Inflammatory macrophage treated with lipopolysaccharide for 1 hour (primary cell): ENCODE results near the gene CACNG7.
A peak's percentile ranks its signal among the peaks of the same experiment; 100 is the strongest.

Source experiments
- DNase-seq, 2 donors: peaks; one replicate each; pipeline ENCODE4 v3.0.0-alpha.2; 2020 to 2022

CACNG7 gene

GRCh38 chr19:53879140-53880081 is 29.7 kb upstream of the CACNG7 start:
- peak; percentile 66 to 82 for DNase-seq

- no peak for DNase-seq
Observed at GRCh38 chr19:53880711-53881481, 28.2 kb upstream of the CACNG7 start.

GRCh38 chr19:53881482-53882390 is 27.3 kb upstream of the CACNG7 start, which contains the start of gene PRKCG:
TSS of gene PRKCG (plus strand) at chr19:53882197. CDS start at chr19:53882495, 298 bp downstream.
- no peak for DNase-seq

DNA sequence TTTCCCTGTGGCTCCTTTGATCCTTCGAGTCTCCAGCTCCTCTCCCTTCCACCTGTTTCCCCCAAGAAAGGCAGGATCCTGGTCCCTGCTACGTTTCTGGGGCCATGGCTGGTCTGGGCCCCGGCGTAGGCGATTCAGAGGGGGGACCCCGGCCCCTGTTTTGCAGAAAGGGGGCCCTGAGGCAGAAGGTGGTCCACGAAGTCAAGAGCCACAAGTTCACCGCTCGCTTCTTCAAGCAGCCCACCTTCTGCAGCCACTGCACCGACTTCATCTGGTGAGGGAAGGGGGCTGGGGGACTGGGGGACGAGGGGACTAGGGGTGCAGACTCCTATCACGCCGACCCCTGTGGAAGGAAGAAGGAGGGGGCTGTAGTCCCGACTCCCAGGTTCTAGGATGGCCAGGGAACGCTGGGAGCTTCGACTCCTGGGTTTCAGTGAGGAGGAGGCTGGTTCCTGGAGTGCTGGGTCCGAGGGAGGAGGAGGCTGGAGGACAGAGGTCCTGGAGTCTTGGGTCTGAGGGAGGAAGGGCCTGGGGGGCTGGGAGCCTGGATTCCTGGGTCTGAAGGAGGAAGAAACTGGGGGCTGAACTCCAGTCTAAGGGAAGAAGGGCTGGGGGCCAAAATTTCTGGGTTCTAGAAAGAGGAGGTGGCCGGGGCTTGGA is 26.6 kb upstream of the CACNG7 start:
- DNase-seq: no peak

DNA sequence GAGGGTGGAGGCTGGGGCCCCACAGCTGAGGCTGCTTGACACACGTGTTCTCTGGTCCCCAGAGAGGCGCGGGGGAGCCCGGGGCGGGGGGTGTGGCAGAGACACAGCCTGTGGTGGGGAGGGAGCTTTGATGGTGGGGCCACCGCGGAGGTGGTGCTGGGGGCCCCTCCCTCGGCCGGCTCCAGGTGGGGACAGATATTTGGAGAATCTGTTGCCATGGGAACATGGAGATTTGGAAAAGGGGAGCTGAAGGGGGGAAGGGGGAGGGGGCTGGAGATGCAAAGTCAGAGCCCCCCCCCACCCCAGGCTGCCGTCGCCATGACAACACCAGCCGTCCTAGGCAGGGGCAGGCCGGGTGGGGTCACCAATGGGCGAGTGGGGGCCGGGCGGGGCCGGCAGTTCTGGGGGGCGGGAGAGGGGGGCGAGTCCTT is 25.8 kb upstream of the CACNG7 start:
- no peak for DNase-seq

GRCh38 chr19:53883741-53884140 is 25.3 kb upstream of the CACNG7 start:
- no peak for DNase-seq

GRCh38 chr19:53884256-53884655 is 24.8 kb upstream of the CACNG7 start:
- DNase-seq: no peak

GRCh38 chr19:53885036-53885435 is 24.0 kb upstream of the CACNG7 start:
- no peak for DNase-seq

DNA sequence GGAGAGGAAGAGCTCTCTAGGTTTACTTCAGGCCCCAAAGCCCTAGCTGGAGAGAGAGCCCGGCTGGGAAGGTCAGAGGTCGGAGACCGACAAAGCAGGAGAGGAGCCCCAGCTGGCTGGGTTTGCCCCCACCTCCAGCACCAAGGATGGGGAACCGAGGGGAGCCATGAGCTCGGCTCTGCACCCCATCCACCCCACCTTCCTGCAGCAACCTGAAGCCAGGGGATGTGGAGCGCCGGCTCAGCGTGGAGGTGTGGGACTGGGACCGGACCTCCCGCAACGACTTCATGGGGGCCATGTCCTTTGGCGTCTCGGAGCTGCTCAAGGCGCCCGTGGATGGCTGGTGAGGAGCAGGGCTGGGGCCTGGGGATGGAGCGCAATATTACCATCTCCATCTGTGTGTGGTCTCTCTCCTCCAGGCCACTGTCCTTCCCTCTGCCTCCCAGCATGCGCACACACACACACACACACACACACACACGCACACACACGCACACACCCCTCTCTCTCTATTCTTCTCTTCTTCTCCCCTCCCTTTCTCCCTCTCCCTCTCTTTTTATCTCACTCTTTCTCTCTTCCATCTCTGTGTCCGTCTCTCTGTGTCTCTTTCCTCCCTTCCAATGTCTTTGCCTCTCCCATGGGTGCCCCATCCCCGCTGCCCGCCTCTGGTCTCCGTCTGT is 16.6 kb upstream of the CACNG7 start:
- DNase-seq: no peak

DNA sequence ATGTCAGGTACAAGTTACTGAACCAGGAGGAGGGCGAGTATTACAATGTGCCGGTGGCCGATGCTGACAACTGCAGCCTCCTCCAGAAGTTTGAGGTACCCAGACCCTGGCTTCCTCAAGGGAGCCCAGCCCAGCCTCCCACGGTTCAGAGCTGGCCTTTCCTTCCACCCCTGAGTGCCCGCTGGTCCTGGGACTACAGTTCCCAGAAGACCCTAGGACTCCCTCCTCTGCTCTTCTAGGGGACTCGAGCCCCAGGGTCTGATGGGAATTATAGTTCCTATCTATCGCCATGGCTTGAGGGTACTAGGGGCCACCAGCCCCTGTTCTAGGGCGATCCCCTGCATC is 16.1 kb upstream of the CACNG7 start:
- no peak for DNase-seq

GRCh38 chr19:53894707-53895106 is 14.4 kb upstream of the CACNG7 start:
- no peak for DNase-seq

- no peak for DNase-seq
Observed at GRCh38 chr19:53896682-53897081, 12.4 kb upstream of the CACNG7 start.

DNA sequence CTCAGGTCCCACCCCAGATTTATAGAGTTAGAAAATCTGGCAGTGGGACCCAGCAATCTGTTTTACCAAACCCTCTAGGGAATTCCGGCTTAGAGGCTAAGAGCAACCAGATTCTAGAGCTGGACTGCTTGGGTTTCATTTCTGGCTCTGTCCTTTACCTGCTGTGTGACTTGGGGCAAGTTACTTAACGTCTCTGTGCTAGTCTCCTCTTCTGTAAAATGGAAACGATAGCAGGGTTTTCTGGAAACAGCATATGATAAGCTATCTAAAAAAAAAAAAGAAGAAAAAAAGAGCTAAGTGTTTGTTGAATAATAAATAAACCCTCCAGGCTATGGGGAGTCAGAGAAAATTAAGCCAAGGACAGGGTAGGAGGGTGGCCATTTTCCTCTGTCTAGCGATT is 11.6 kb upstream of the CACNG7 start:
- DNase-seq: no peak

DNA sequence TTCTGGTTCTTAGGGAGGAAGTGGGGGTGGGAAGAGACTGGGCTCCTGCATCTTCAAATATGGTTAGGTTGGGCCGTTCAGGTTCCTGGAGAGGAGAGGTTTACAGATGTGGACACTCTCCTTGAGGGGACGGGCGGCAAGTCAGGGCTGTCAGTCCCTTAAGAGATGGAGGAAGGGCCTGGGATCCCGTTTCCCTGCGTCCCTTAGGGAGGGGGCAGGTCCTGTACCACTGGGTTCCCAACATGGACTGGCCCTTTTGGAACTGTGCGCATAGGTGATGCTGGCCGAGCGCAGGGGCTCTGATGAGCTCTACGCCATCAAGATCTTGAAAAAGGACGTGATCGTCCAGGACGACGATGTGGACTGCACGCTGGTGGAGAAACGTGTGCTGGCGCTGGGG is 10.9 kb upstream of the CACNG7 start:
- DNase-seq: no peak

- no peak for DNase-seq
Observed at GRCh38 chr19:53898636-53899341, 10.3 kb upstream of the CACNG7 start.

GRCh38 chr19:53900191-53900860 is 8.8 kb upstream of the CACNG7 start:
- DNase-seq: no peak

- peak in 1 of 2 donors; percentile 40 for DNase-seq
Observed at GRCh38 chr19:53903055-53903680, 5.9 kb upstream of the CACNG7 start.

- DNase-seq: no peak
Observed at GRCh38 chr19:53904909-53905308, 4.2 kb upstream of the CACNG7 start.

- no peak for DNase-seq
Observed at GRCh38 chr19:53905787-53906186, 3.3 kb upstream of the CACNG7 start.
